Measurements from ENCODE around the gene SIMC1. TPM values are rescaled to one million over a fixed set of nuclear protein-coding genes. Genes with fewer than 3 reads are reported as not detected.

SIMC1 gene
- total RNA-seq, 1 donor from 2014 or later = 10.9 TPM

GRCh38 chr5:176368726-176369125 lies 130.5 kb downstream of the SIMC1 start:
- no peak overlapping the region for H2AFZ ChIP-seq (replicated peaks)
- Mint-ChIP-seq H3K27ac (no peak overlapping the region), H3K9me3 (no peaks in the 10 kb centered on the region), H3K36me3 (peaks cover 26% of the 10 kb centered on the region), H3K4me3 (no peak overlapping the region), H3K4me1 (peaks cover 4% of the 10 kb centered on the region), H3K27me3 (ENCODE audit: insufficient read depth, low read depth) (peaks cover 7% of the 10 kb centered on the region)
- no peaks in the 10 kb centered on the region for H3K9me3 ChIP-seq (ENCODE audit: low read depth)
- H3K27me3 ChIP-seq = peaks cover 39% of the 10 kb centered on the region
- TF ChIP-seq CTCF (IDR thresholded peaks at IDR 0.05) = no peak
- no peak for TF ChIP-seq EZH2phosphoT487 (IDR thresholded peaks at IDR 0.05)
- TF ChIP-seq EZH2 (IDR thresholded peaks at IDR 0.05) = no peak
- H3K36me3 ChIP-seq = no peaks in the 10 kb centered on the region
- H3K4me3 ChIP-seq = no peak overlapping the region
- H3K79me2 ChIP-seq (ENCODE audit: low read depth) = no peaks in the 10 kb centered on the region
- no peak overlapping the region for H3K9ac ChIP-seq
- no peak overlapping the region for H3K4me2 ChIP-seq
- no peaks in the 10 kb centered on the region for H3K4me1 ChIP-seq
- no peak for DNase-seq (ENCODE audit: low spot score)
- peaks cover 7% of the 10 kb centered on the region for H4K20me1 ChIP-seq (ENCODE audit: low read depth)
- no peak overlapping the region for H3K27ac ChIP-seq
- H3F3A ChIP-seq (ENCODE audit: low read depth) = no peaks in the 10 kb centered on the region

- Histone ChIP-seq H3K4me2 (no peak overlapping the region), H4K20me1 (ENCODE audit: low read depth) (peaks cover 7% of the 10 kb centered on the region), H3K4me1 (no peaks in the 10 kb centered on the region), H3K4me3 (no peak overlapping the region), H2AFZ (replicated peaks) (no peak overlapping the region), H3K79me2 (ENCODE audit: low read depth) (no peaks in the 10 kb centered on the region), H3F3A (ENCODE audit: low read depth) (no peaks in the 10 kb centered on the region), H3K27ac (no peak overlapping the region), H3K9ac (no peak overlapping the region), H3K36me3 (no peaks in the 10 kb centered on the region), H3K27me3 (peaks cover 25% of the 10 kb centered on the region), H3K9me3 (ENCODE audit: low read depth) (no peaks in the 10 kb centered on the region)
- TF ChIP-seq EZH2 (IDR thresholded peaks at IDR 0.05) (no peak), EZH2phosphoT487 (IDR thresholded peaks at IDR 0.05) (no peak), CTCF (IDR thresholded peaks at IDR 0.05) (no peak)
- H3K4me1 Mint-ChIP-seq = peaks cover 4% of the 10 kb centered on the region
- DNase-seq (ENCODE audit: low spot score) = no peak
- H3K9me3 Mint-ChIP-seq = no peaks in the 10 kb centered on the region
- peaks cover 5% of the 10 kb centered on the region for H3K27me3 Mint-ChIP-seq (ENCODE audit: insufficient read depth, low read depth)
- H3K27ac Mint-ChIP-seq = no peak overlapping the region
- H3K36me3 Mint-ChIP-seq = peaks cover 26% of the 10 kb centered on the region
- H3K4me3 Mint-ChIP-seq = no peak overlapping the region
Observed at GRCh38 chr5:176369934-176370711, 131.9 kb downstream of the SIMC1 start.

GRCh38 chr5:176371621-176372539 lies 133.7 kb downstream of the SIMC1 start:
- H3K27ac Mint-ChIP-seq = no peak overlapping the region
- H3K4me3 ChIP-seq = no peak overlapping the region
- no peak overlapping the region for H3K4me3 Mint-ChIP-seq
- H3K4me1 Mint-ChIP-seq = no peaks in the 10 kb centered on the region
- H3F3A ChIP-seq (ENCODE audit: low read depth) = no peaks in the 10 kb centered on the region
- H2AFZ ChIP-seq (replicated peaks) = no peak overlapping the region
- no peaks in the 10 kb centered on the region for H3K36me3 ChIP-seq
- no peak overlapping the region for H3K9ac ChIP-seq
- no peaks in the 10 kb centered on the region for H3K9me3 ChIP-seq (ENCODE audit: low read depth)
- no peaks in the 10 kb centered on the region for H3K9me3 Mint-ChIP-seq
- peaks cover 5% of the 10 kb centered on the region for H3K27me3 Mint-ChIP-seq (ENCODE audit: insufficient read depth, low read depth)
- peaks cover 7% of the 10 kb centered on the region for H4K20me1 ChIP-seq (ENCODE audit: low read depth)
- H3K79me2 ChIP-seq (ENCODE audit: low read depth) = no peaks in the 10 kb centered on the region
- no peak overlapping the region for H3K27ac ChIP-seq
- H3K36me3 Mint-ChIP-seq = peaks cover 28% of the 10 kb centered on the region
- H3K27me3 ChIP-seq = peaks cover 7% of the 10 kb centered on the region
- TF ChIP-seq EZH2 (IDR thresholded peaks at IDR 0.05) (no peak), CTCF (IDR thresholded peaks at IDR 0.05) (no peak)
- no peak overlapping the region for H3K4me2 ChIP-seq
- no peaks in the 10 kb centered on the region for H3K4me1 ChIP-seq
- no peak for DNase-seq (ENCODE audit: low spot score)
